AG09319 (cell line): Measurements from ENCODE around the gene ISYNA1.

Experiments used
- DNase-seq: peaks from one replicate; pipeline ENCODE4 v3.0.0-alpha.2; 2010; ENCODE audit warnings: low read depth; ENCODE audit errors: extremely low read depth
- TF ChIP-seq, protein P1 (sequence below): IDR thresholded peaks from 2 replicates; pipeline ENCODE4 v1.5.1; 2011; ENCODE audit warnings: low read depth, mild to moderate bottlenecking, inconsistent platforms, low read length, moderate library complexity

The ISYNA1 gene

DNA sequence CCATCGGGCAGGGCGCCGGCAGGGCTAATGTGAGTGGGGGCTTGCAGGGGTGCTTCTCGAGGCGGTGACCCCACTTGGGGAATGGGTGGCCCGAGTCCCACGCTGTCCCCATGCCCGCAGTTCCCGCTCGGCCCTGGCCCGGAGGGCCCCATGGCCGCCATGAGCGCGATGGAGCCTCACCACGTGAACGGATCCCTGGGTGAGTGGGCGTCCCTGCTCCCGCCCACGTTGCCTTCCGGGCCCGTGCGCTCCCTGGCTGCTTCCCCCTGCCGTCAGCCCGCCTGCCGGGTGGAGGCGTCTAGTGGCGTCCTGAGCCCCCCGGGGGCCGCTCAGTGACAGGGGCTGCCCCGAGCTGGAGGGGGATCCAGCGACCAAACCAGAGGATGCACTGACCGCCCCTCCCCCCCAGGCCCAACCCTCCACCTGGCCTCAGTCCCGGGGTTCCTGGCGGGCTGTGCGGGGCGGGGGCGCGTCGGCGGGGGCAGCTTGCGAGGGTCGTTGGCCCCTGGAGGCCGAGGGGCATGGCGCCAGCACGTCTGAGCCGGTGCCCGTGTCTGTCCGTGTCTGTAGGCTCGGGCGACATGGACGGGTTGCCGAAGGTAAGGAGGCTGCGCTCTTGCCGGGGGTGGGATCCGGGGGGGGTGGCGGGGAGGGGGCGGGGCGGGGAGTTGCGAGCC, 4.8 kb downstream of the ISYNA1 start:
- no peak for DNase-seq

DNA sequence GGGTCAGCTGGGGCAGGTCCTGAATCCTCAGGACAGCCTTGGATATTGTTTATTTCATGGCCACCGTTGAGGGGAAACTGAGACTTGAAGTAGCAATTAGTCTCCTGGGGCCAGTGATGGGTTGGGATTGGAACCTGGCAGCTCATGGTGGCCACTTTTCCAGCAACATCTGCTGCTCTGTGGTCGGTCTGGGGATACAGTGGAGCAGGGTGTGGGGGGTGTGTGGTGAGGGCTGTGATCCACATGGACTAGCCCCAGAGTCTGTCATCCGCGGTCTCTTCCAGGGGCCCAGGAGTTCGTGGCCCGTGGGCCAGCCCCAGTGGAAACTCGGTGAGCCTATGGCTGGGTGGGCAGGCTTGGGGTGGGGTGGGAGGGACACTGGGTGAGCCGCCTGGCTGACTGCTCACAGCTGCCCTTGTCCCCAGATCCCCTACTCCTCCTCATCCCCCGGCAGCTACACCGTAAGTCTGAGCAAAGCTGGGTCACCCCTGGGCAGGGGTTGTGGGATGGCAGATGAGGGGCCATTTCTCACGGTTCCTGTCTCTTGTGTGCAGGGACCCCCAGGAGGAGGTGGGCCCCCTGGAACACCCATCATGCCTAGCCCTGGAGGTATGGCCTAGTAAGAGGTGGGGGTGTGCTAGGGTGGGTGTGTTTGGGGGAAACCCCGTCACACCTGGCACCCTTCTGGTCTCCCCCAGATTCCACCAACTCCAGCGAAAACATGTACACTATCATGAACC, 5.5 kb downstream of the ISYNA1 start:
- DNase-seq, result no peak
- TF ChIP-seq, protein P1, sequence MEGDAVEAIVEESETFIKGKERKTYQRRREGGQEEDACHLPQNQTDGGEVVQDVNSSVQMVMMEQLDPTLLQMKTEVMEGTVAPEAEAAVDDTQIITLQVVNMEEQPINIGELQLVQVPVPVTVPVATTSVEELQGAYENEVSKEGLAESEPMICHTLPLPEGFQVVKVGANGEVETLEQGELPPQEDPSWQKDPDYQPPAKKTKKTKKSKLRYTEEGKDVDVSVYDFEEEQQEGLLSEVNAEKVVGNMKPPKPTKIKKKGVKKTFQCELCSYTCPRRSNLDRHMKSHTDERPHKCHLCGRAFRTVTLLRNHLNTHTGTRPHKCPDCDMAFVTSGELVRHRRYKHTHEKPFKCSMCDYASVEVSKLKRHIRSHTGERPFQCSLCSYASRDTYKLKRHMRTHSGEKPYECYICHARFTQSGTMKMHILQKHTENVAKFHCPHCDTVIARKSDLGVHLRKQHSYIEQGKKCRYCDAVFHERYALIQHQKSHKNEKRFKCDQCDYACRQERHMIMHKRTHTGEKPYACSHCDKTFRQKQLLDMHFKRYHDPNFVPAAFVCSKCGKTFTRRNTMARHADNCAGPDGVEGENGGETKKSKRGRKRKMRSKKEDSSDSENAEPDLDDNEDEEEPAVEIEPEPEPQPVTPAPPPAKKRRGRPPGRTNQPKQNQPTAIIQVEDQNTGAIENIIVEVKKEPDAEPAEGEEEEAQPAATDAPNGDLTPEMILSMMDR, result no peak

More for the DNA sequence above, 4.8 kb downstream of the ISYNA1 start:
- TF ChIP-seq, protein P1, result no peak

DNA sequence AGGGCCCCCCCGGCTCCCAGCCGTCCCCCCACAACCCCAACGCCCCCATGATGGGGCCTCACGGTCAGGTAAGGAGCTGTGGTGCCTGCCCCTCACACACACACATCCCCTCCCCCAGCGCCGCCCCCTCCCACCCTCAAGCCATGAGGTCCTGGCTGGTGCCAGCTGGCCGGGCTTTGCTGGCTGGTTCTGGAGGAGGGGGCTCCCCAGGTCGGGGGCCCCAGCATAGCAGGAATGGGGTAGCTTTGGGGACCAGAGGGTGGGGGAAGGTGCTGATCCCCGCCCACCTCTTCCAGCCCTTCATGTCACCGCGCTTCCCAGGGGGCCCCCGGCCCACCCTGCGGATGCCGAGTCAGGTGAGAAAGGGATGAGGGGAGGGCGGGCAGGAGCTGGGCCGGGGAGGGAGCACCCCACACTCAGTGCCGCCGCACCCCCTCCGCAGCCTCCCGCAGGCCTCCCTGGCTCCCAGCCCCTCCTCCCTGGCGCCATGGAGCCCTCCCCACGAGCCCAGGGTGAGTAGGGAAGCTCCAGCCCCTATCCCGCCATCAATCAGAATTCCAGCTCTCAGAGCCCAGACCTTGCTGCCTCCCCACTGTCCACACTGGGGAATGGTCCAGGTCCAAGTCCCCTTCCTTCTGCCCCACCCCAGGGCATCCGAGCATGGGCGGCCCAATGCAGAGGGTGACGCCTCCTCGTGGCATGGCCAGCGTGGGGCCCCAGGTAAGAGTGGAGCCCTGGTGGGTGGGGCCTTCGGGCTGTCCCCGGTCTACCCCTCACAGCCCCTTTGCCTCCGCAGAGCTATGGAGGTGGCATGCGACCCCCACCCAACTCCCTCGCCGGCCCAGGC, 6.4 kb downstream of the ISYNA1 start:
- TF ChIP-seq, protein P1, result no peak
- no peak for DNase-seq

DNA sequence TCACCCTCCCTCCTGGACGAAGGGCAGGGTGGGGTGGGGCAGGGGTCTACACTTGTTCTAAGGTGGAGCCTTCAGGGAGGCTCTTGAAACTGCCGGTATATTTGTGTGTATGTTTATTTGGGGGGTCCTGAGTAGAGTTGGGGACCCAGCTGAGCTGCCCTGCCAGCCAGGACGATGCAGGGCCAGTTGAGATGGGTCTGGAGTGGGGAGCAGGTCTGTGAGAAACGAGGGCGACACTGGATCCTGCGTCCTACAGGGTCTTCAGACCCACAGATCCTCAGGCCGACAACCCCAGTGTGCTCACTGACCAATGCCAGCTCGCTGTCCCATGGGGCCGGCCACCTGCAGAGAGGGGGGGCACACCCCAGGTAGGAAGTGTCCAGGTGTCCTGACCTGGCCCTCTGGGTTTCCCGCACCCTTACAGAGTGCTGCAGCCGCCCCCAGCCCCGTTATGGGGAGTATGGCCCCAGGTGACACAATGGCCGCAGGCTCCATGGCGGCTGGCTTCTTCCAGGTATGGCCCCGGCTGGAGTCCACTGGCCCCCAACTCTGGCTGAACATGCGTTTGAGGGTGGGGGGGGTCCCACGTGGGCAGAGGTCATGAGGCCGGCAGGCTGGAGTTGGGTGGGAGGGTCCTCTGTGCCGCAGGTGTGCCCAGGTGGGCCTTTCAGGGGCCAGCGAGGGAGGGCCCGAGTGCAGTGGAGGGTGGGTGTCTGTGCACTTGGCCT, 7.4 kb downstream of the ISYNA1 start:
- TF ChIP-seq, protein P1, result no peak
- no peak for DNase-seq

DNA sequence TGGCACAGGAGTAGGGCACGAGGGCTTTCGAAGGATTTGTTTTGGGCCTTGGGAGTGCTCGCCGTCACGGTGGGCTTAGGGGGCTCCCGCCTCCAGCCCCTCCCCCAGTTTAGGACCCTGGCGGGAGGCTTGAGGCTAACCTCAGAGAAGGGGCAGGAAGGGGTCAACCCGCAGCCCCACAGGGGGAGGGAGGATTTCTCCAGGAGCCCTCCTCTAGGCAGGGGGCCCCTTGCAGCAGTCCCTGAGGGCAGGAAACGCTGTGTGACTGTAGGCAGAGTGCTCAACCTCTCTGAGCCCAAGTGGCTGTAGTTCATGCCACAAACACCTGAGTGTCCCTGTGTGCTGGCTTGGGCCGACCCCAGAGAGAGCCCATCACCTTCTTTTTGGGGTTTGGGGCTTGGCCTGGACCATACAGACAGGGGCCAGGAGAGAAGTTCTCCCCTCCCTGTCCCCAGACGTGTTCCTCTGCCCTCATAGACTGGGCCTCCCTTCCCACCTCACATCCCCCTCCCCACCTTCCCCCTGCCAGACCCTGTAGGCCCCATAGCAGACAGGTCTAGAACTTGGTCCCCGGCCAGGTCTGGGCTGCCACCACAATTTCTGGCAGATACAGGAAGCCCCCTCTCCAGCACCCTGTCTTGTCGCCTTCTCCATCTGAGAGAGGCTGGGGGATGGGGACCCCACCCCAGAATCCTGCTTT, 8.1 kb downstream of the ISYNA1 start:
- no peak for DNase-seq

More for the DNA sequence above, 8.1 kb downstream of the ISYNA1 start:
- TF ChIP-seq, protein P1, result no peak
